Renal pelvis (tissue), 4 donors: ENCODE data around the gene GLTP. TPM values are rescaled to one million over a fixed set of nuclear protein-coding genes. Genes with fewer than 3 reads are reported as not detected.
A peak's percentile ranks its signal among the peaks of the same experiment; 100 is the strongest.
"Not testable (repeated sequence)": the region's sequence is repeated elsewhere in the genome, so short reads cannot be mapped to it uniquely, and the experiment has no call there.

Source experiments
- DNase-seq: peaks from one replicate; pipeline ENCODE4 v3.0.0-alpha.2; 2013
- polyA plus RNA-seq, 3 donors: library from polyadenylated mRNA; unstranded; fragments of 120-200 nt; gene quantifications; one replicate each; pipeline ENCODE4 v1.2.1, GENCODE V29; 2013; ENCODE audit not compliant: insufficient read length in 3 of 3

Gene GLTP
- polyA plus RNA-seq, 3 donors: 31.7 to 38.6 (median 32.5) TPM

GRCh38 chr12:109850518-109850917 lies 29.8 kb downstream of the GLTP start:
- not testable (repeated sequence) for DNase-seq

DNA sequence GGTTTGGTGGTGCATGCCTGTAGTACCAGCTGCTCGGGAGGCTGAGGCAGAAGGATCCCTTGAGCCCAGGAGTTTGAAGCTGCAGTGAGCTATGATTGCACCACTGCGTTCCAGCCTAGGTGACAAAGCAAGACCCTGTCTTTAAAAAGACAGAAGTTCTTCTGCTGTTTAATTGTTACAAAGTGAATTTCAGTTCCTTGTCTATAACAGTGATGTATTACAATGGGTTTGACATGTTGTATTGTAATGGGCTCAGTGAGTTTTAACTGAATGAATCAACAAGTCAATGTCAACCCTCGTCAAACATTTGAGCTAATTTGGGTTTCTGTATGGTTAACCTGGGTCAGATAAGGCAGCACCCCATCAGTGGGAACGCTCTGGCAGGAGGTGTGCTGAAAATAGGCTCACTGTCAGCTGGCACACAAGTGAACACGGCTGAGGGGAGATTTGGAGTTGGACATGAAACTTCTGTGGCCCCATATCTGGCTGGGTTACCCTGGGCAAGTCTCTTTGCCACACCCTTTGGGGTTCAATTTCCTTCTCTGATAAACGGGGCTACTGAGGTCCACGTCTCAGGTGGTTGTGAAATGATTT lies 33.1 kb downstream of the GLTP start:
- DNase-seq: no peak

- DNase-seq: no peak
Measured at GRCh38 chr12:109845824-109846205, 34.5 kb downstream of the GLTP start.

DNA sequence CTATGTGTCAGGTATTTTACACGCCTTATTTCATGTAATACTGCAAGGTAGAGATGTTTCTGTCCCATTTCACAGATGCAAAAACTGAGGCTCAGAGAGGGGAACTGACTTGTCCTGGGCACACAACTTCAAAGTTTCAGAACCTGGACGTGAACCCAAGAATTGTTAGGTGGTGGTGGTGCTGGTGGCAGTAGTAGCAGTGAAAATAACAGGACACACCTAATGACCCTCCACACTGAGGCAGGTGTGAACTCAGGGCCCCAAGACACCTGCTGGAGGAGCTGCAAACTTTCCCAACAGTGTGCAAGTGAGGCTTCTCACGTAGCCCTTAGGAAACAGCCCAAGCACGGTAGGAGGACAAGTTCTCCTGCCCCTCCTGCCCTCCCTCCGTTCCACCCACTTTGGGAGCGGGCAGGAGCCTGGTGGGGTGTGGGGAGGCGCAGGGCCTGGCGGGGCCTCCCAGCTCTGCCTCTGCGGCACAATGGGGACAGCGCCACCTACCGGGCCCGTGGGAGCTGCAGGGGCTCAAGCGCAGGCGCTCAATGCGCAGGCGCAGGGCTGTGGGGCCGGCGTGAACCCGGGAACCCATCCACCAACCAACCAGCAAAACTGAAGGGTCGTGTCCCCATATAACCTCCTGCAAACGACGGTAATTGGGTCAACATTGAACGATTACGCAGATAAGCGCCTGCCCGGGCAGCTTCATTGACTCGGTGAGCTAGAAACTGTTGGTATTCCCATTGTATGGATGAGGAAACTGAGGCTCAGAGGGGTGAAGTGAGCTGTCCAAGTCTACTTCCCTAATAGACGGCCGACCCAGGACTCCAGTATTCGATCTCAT lies 35.1 kb downstream of the GLTP start:
- peak; percentile 78 for DNase-seq

DNA sequence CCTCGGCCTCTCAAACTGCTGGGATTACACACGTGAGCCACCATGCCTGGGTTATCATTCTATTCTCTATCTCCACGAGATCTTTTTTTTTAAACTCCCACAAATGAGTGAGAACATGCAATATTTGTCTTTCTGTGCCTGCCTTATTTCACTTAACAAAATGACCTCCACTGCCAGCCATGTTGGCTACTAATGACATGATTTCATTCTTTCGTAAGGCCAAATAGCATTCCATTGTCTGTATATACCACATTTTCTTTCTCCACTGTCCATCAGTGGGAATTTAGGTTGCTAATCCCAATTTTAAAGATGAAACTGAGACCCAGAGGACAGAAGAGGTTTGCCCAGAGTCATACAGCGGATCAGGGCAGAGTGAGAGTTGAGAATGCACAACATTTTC lies 36.2 kb downstream of the GLTP start:
- DNase-seq: no peak

- no peak for DNase-seq
Measured at GRCh38 chr12:109842021-109842420, 38.3 kb downstream of the GLTP start.

GRCh38 chr12:109841356-109841755 lies 39.0 kb downstream of the GLTP start:
- DNase-seq: no peak

DNA sequence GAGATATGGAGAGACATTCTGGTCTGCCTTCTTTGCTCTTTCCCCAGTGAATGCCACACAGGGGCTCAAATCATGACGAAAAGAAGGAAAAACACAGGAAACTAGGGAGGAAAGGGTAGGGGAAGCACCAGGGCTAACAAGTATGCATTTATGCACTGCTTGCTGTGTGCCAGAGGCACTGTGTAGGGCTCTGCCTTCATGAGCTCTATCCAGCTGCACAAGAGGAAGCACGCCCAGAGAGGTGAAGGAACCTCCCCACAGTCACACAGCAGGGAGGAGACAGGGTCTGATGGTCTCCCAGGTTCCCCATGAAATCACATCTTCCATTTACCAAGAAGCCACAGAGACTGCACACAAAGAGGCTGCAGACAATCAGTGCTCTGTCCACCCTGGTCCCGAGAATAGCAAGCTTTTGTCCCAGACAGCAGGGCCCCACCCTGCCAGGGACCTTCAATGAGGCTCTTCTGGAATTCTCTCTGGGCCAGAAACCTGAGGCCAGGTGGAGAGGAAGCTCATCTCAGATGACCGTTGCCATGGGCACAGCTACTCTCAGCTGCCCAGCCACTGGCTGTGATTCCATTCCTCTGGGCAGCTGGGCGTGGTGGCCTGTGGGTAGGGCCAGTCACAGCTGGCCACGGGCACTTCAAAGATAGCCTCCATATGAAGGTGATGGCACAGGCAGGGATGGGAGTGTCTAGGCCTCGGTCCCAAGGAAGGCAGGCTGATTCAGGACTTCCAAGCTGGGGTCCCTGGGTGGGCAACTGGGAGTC lies 39.9 kb downstream of the GLTP start:
- DNase-seq: peak; percentile 74

GRCh38 chr12:109839444-109839843 lies 40.9 kb downstream of the GLTP start:
- no peak for DNase-seq

GRCh38 chr12:109836916-109837315 lies 43.4 kb downstream of the GLTP start:
- no peak for DNase-seq

- no peak for DNase-seq
Measured at GRCh38 chr12:109835827-109836226, 44.5 kb downstream of the GLTP start.

- peak; percentile 58 for DNase-seq
Measured at GRCh38 chr12:109833307-109834189, 46.8 kb downstream of the GLTP start, which contains the start of gene TRPV4. Gene TRPV4 (minus strand): TSS chr12:109833398. CDS start chr12:109814796, 18,602 bp downstream.

DNA sequence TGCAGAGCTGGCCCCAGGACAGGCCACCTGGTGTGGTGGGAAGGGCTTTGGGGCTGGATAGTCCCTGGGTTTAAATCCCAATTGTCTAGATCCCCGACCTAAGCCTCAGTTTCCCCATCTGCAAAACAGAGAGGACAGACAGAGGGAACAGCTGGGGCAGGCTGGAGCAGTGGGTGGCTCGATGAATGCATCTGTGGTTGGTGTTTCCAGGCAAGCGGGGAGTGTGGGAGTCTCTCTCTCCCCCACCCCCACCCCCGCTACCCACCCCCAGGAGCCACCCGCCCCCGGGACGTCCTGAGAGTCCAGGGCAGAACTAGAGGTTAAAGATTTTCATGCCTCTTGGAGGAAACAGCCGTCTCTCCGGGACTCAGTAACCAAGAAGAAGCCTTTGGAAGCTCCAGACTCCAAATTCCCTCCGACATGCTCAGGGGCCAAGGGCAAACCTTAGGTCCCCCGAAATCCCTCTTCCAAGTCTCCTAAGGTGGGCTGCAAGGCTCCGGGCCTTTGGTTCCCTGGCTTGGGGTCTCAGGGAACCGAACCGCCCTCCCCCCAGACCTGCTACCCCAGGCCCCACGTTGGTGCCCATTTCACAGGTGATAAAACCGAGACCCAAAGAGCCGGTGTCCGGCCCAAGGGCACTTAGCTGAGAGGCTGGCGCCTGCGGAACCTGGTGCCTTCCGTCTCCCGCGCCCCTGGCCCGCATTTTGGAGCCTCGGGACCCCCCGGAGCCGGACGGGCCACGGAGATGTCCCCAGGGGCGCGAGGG lies 47.6 kb downstream of the GLTP start:
- no peak for DNase-seq

- DNase-seq: no peak
Measured at GRCh38 chr12:109831929-109832328, 48.4 kb downstream of the GLTP start.

DNA sequence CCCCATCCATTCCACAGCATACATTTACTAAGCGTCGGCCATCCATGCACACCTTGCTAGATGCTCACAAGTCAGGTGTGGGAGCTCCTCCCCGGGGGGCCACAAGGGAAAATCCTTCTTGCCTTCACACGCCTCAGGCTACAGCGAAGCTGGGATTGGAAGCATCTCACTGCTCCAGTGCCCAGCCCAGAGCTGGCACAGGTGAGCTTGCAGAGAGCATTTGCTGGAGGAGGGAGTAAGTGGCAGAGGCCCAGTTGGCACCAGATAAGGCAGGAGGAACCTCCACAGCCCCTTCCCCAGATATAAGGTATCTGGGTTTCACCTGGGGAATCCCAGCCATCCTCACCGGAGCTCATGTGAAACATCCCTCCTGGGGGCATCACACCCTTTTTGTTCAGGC lies 49.0 kb downstream of the GLTP start:
- no peak for DNase-seq

GRCh38 chr12:109830718-109831117 lies 49.6 kb downstream of the GLTP start:
- no peak for DNase-seq

GRCh38 chr12:109830267-109830666 lies 50.1 kb downstream of the GLTP start:
- DNase-seq: no peak

- no peak for DNase-seq
Measured at GRCh38 chr12:109829667-109830066, 50.7 kb downstream of the GLTP start.

DNA sequence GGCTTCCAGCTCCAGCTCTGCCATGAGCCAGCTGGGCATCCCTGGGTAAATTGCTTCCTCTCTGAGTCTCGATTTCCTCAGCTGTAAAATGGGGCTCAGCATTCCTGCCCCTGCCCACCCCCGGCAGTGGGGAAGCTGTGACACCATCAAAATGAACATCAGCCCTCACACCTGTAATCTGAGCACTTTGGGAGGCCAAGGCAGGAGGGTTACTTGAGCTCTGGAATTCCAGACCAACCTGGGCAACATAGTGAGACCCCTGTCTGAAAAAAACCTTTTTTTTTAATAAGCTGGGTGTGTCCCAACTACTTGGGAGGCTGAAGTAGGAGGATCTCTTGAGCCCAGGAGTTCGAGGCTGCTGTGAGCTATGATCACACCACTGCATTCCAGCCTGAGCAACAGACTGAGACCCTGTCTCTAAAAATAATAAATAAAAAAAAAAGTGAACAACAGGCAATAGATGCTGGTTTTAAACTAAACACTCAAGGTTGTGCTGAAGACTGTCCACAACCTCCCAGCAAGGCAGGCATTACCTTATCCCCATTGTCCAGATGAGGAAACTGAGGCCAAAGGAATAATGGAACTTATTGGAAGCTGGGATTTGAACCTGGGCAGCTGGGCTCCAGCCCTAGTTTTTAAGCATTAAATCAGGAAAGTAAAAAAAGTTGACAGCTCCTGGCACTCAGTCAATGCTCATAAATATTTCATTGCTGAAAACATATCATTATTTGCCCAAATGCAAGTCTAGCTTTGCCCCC lies 51.4 kb downstream of the GLTP start:
- no peak for DNase-seq
